Measurements from ENCODE around the gene TMEM63C. TPM values are rescaled to one million over a fixed set of nuclear protein-coding genes. Genes with fewer than 3 reads are reported as not detected.

Gene TMEM63C
- total RNA-seq, 1 donor from 2014 or later, result 1.5 TPM

GRCh38 chr14:77248666-77249065, 67.1 kb downstream of the TMEM63C start:
- no peak overlapping the region for H3K27ac Mint-ChIP-seq
- intact Hi-C loops (cut with micrococcal nuclease), result no loop called here
- H3K9me3 Mint-ChIP-seq, result no peaks in the 10 kb centered on the region
- peaks cover 15% of the 10 kb centered on the region for H3K4me1 Mint-ChIP-seq
- CTCF ChIA-PET, result no interaction called here
- no peaks in the 10 kb centered on the region for H3K27me3 Mint-ChIP-seq
- H3K36me3 Mint-ChIP-seq (ENCODE audit: low read depth), result no peaks in the 10 kb centered on the region
- ATAC-seq (ENCODE audit: low read depth), result no peak
- DNase-seq, result no peak
- POLR2A ChIA-PET, result no interaction called here
- no peak overlapping the region for H3K4me3 Mint-ChIP-seq
- TF ChIP-seq CTCF (IDR thresholded peaks at IDR 0.05), result no peak

GRCh38 chr14:77249286-77249685, 67.7 kb downstream of the TMEM63C start:
- Mint-ChIP-seq H3K4me3 (no peak overlapping the region), H3K36me3 (ENCODE audit: low read depth) (no peaks in the 10 kb centered on the region), H3K27me3 (no peaks in the 10 kb centered on the region), H3K4me1 (peaks cover 9% of the 10 kb centered on the region), H3K9me3 (no peaks in the 10 kb centered on the region), H3K27ac (no peak overlapping the region)
- POLR2A ChIA-PET, result no interaction called here
- ATAC-seq (ENCODE audit: low read depth) (no peak), DNase-seq (no peak)
- intact Hi-C loops (cut with micrococcal nuclease), result no loop called here
- CTCF ChIA-PET, result no interaction called here
- TF ChIP-seq CTCF (IDR thresholded peaks at IDR 0.05), result no peak

GRCh38 chr14:77250927-77251326, 69.3 kb downstream of the TMEM63C start:
- intact Hi-C loops (cut with micrococcal nuclease), result no loop called here
- ChIA-PET POLR2A (no interaction called here), CTCF (no interaction called here)
- ATAC-seq (ENCODE audit: low read depth), result no peak
- H3K4me1 Mint-ChIP-seq, result no peaks in the 10 kb centered on the region
- H3K36me3 Mint-ChIP-seq (ENCODE audit: low read depth), result no peaks in the 10 kb centered on the region
- H3K9me3 Mint-ChIP-seq, result no peaks in the 10 kb centered on the region
- H3K27me3 Mint-ChIP-seq, result no peaks in the 10 kb centered on the region
- TF ChIP-seq CTCF (IDR thresholded peaks at IDR 0.05), result no peak
- H3K4me3 Mint-ChIP-seq, result no peak overlapping the region
- H3K27ac Mint-ChIP-seq, result no peak overlapping the region
- DNase-seq, result no peak

- Mint-ChIP-seq H3K4me3 (no peak overlapping the region), H3K4me1 (no peaks in the 10 kb centered on the region), H3K27me3 (no peaks in the 10 kb centered on the region), H3K9me3 (no peaks in the 10 kb centered on the region), H3K27ac (no peak overlapping the region), H3K36me3 (ENCODE audit: low read depth) (no peaks in the 10 kb centered on the region)
- CTCF ChIA-PET, result no interaction called here
- no peak for TF ChIP-seq CTCF (IDR thresholded peaks at IDR 0.05)
- ATAC-seq (ENCODE audit: low read depth) (no peak), DNase-seq (no peak)
- POLR2A ChIA-PET, result no interaction called here
- intact Hi-C loops (cut with micrococcal nuclease), result no loop called here
These were observed 70.3 kb downstream of the TMEM63C start for GRCh38 chr14:77251870-77252269.

GRCh38 chr14:77253333-77254190, 72.0 kb downstream of the TMEM63C start:
- ChIA-PET POLR2A (no interaction called here), CTCF (no interaction called here)
- Mint-ChIP-seq H3K9me3 (no peaks in the 10 kb centered on the region), H3K27ac (no peak overlapping the region), H3K27me3 (no peaks in the 10 kb centered on the region), H3K36me3 (ENCODE audit: low read depth) (no peaks in the 10 kb centered on the region), H3K4me1 (no peaks in the 10 kb centered on the region), H3K4me3 (no peak overlapping the region)
- no peak for ATAC-seq (ENCODE audit: low read depth)
- intact Hi-C loops (cut with micrococcal nuclease), result no loop called here
- TF ChIP-seq CTCF (IDR thresholded peaks at IDR 0.05), result no peak
- DNase-seq, result no peak

All from activated B cell treated with CpG ODN at 0.5 μM for 24 hours (primary cell).